Spleen (tissue), 11 donors: ENCODE measurements around the gene ESAM. TPM values are rescaled to one million over a fixed set of nuclear protein-coding genes. Genes with fewer than 3 reads are reported as not detected.
A peak's percentile ranks its signal among the peaks of the same experiment; 100 is the strongest.

Source experiments
- DNase-seq: peaks from one replicate; pipeline ENCODE4 v3.0.0-alpha.2; 2020
- H3K27ac ChIP-seq, 8 donors: fragments of 200-600 bp; sonication (generic) in 7 of 8; 1 replicate in 4 of 8; 2 replicates in 4 of 8; pipeline versions ENCODE4 v1.5.0 to v1.8.0; 2016 to 2021; ENCODE audit warnings: inconsistent platforms in 4 of 8, mild to moderate bottlenecking in 4 of 8, moderate library complexity in 1 of 8
- H3K27me3 ChIP-seq, 7 donors: fragments of 200-600 bp; sonication (generic) in 6 of 7; replicated peaks in 1 of 7; 1 replicate in 4 of 7; 2 replicates in 3 of 7; pipeline versions ENCODE4 v1.5.0 to v1.8.0; 2016 to 2021; ENCODE audit warnings: inconsistent platforms in 3 of 7, mild to moderate bottlenecking in 1 of 7
- H3K36me3 ChIP-seq, 6 donors: fragments of 200-600 bp; sonication (generic) in 5 of 6; 1 replicate in 4 of 6; 2 replicates in 2 of 6; pipeline versions ENCODE4 v1.5.0 to v1.8.0; 2016 to 2021; ENCODE audit warnings: inconsistent platforms in 2 of 6
- H3K4me1 ChIP-seq, 6 donors: fragments of 200-600 bp; sonication (generic) in 5 of 6; 1 replicate in 3 of 6; 2 replicates in 3 of 6; pipeline versions ENCODE4 v1.5.0 to v1.8.0; 2016 to 2021; ENCODE audit warnings: inconsistent platforms in 3 of 6
- H3K4me3 ChIP-seq, 8 donors: fragments of 200-600 bp; sonication (generic) in 7 of 8; 1 replicate in 4 of 8; 2 replicates in 4 of 8; pipeline versions ENCODE4 v1.5.0 to v1.8.0; 2016 to 2021; ENCODE audit warnings: inconsistent platforms in 4 of 8, mild to moderate bottlenecking in 4 of 8, moderate library complexity in 2 of 8
- H3K9me3 ChIP-seq, 8 donors: fragments of 200-600 bp; sonication (generic) in 7 of 8; 1 replicate in 4 of 8; 2 replicates in 4 of 8; pipeline versions ENCODE4 v1.5.0 to v1.8.0; 2016 to 2021; ENCODE audit warnings: inconsistent platforms in 4 of 8
- POLR2A ChIP-seq, 3 donors: fragments of 450-650 bp; IDR thresholded peaks; one replicate each; pipeline ENCODE4 v1.5.1; 2017; ENCODE audit warnings: antibody characterized with exemption in 3 of 3, mild to moderate bottlenecking in 1 of 3
- POLR2AphosphoS5 ChIP-seq, 3 donors: sonication (generic); formaldehyde crosslinking; IDR thresholded peaks; one replicate each; pipeline ENCODE4 v1.5.1; 2017; ENCODE audit warnings: antibody characterized with exemption in 3 of 3
- WGBS, 5 donors: extraction: QIAGEN DNeasy Blood & Tissue Kit in 3 of 5; methylation state at CpG; one replicate each; pipeline versions ENCODE4 v1.1.5 to v1.1.7; 2013 to 2018; 5-methylcytosine and 5-hydroxymethylcytosine counted together
- intact Hi-C: fragments of 100-400 bp; cut with DNase I; formaldehyde crosslinking; loops from one replicate; pipeline ENCODE4 v1.15.0; 2023; ENCODE audit warnings: low total_unique reads
- polyA plus RNA-seq, 3 donors: library from polyadenylated mRNA; stranded (reverse); fragments of 200-250 nt; gene quantifications; one replicate each; pipeline ENCODE4 v1.2.1, GENCODE V29; 2013
- total RNA-seq, 7 donors: library from RNA; depleted of rRNA in 3 of 7; stranded (reverse); fragments of >200 nt in 3 of 7; fragmentation: NEBNext Ultra II Directional in 4 of 7; extraction: Animal tissue kit (Norgen Biotek cat#: 25700) in 4 of 7; gene quantifications; one replicate each; pipeline versions ENCODE4 v1.1.0 to v1.2.1, GENCODE V29; 2016 to 2021
- TF ChIP-seq, protein P1 (sequence below), 11 experiments: fragments of 200-600 bp in 7 of 11; fragments of 450-650 bp in 4 of 11; sonication (generic) in 4 of 11; IDR thresholded peaks in 8 of 11; conservative IDR thresholded peaks in 3 of 11; 1 replicate in 7 of 11; 2 replicates in 4 of 11; pipeline versions ENCODE4 v1.4.0 to v1.8.0; 2016 to 2021; ENCODE audit warnings: antibody characterized with exemption in 11 of 11, inconsistent platforms in 4 of 11, mild to moderate bottlenecking in 1 of 11
- donor health status: healthy with polysubstance abuse.
- donor health status: DM: no; HTN: no; CAD: no; lungs with moderate emphysema.
- donor health status: DM: no; HTN: no; CAD: no.
- donor health status: Bipolar disorder and iron deficiency.
- donor health status: healthy.
- donor health status: DM: no; HTN: no; CAD: no.
- donor health status: DM: yes; HTN: yes; CAD: no.

Gene ESAM
- total and polyA plus RNA-seq, 10 donors = 14.3 to 49.2 (median 28.8) TPM

DNA sequence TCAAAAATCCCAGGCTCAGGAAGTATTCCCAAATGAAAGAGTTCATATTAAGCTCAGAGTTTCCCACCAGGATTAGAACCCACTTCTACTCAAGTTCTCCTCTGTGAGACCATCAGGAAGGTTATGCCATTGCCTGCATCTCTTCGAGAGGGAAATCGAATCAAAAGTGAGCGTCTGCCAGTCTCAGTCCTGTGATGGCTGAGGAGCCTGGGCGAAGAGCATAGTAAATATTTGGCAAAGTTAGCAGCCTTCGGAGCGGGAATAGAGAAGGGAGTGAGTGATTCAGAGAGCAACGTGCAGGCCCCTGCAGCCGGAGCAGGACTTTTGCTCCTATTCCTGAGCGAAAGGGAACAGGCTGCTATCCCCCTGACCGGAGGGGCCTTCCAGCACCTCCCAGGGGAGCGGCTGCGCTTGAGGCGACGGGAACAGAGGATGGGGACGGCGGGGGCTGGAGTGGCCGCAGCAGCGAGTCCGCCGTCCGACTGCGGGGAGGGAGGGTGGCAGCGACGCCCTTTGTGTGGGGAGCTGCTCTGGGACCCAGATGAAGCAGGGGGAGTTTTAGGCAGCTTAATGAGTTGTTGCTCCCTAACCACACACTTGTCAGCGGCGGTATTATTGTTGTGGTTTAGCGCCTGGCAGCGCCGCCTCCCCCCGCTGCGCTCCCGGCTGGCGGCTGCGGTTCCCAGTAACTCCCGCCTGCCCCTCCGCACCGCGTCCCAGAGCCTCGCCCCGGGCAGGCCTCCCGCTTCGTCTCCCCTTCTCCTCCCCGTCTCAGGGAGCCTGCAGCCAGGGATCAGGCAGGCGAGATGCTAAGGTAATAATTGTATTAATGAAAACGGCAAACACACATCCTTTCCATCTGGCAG, 44.1 kb downstream of the ESAM start:
- peak overlapping the region in 3 of 8 donors; percentile 11 to 36 (median 11) for H3K27ac ChIP-seq
- no peaks in the 10 kb centered on the region for H3K9me3 ChIP-seq
- TF ChIP-seq, protein P1, sequence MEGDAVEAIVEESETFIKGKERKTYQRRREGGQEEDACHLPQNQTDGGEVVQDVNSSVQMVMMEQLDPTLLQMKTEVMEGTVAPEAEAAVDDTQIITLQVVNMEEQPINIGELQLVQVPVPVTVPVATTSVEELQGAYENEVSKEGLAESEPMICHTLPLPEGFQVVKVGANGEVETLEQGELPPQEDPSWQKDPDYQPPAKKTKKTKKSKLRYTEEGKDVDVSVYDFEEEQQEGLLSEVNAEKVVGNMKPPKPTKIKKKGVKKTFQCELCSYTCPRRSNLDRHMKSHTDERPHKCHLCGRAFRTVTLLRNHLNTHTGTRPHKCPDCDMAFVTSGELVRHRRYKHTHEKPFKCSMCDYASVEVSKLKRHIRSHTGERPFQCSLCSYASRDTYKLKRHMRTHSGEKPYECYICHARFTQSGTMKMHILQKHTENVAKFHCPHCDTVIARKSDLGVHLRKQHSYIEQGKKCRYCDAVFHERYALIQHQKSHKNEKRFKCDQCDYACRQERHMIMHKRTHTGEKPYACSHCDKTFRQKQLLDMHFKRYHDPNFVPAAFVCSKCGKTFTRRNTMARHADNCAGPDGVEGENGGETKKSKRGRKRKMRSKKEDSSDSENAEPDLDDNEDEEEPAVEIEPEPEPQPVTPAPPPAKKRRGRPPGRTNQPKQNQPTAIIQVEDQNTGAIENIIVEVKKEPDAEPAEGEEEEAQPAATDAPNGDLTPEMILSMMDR (IDR thresholded peaks at IDR 0.05 in 8 of 11, conservative IDR thresholded peaks at IDR 0.05 in 3 of 11) = no peak
- TF ChIP-seq POLR2AphosphoS5 (IDR thresholded peaks at IDR 0.05) (peak in 1 of 3 donors; percentile 9), POLR2A (IDR thresholded peaks at IDR 0.05) (no peak)
- peak; percentile 74 for DNase-seq
- H3K36me3 ChIP-seq = no peaks in the 10 kb centered on the region
- intact Hi-C loops = no loop called here
- H3K27me3 ChIP-seq = peaks cover 0 to 51% (median 15%) of the 10 kb centered on the region in 7 donors
- WGBS, 5 donors = 1 to 2% (median 1%) methylated on average over 29 to 45 of the region's 45 CpGs
- H3K4me1 ChIP-seq = peaks cover 0 to 21% (median 15%) of the 10 kb centered on the region in 6 donors
- H3K4me3 ChIP-seq = peak overlapping the region; percentile 1 to 61 (median 28)

DNA sequence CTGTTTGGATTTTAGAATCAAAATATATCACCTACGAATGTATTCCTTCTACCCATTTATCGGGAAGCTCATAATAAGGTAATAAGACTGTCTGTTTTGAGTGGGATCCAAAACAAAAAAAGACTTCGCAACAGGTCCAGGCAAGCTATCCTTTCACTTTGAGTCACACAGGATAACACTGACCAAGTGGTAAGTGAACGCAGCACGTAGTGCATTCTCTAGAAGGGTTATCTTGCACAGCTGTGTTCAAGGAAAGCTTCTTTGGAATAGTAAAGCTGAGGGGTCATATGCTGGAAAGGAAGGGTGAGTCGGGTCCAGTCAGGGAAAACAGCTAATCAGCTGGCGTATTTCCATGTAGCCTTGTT, 44.7 kb downstream of the ESAM start:
- 35 to 61% (median 53%) methylated on average over 7 of the region's 7 CpGs for whole genome bisulfite sequencing, 5 donors
- no peaks in the 10 kb centered on the region for H3K9me3 ChIP-seq
- intact Hi-C loops = no loop called here
- peak overlapping the region in 3 of 8 donors; percentile 11 to 36 (median 11) for H3K27ac ChIP-seq
- TF ChIP-seq, protein P1 (IDR thresholded peaks at IDR 0.05 in 8 of 11, conservative IDR thresholded peaks at IDR 0.05 in 3 of 11) = no peak
- no peak for TF ChIP-seq POLR2A (IDR thresholded peaks at IDR 0.05)
- no peak for TF ChIP-seq POLR2AphosphoS5 (IDR thresholded peaks at IDR 0.05)
- no peak for DNase-seq
- no peaks in the 10 kb centered on the region for H3K36me3 ChIP-seq
- H3K4me1 ChIP-seq = peaks cover 0 to 21% (median 15%) of the 10 kb centered on the region in 6 donors
- peak overlapping the region in 5 of 8 donors; percentile 24 to 61 (median 36) for H3K4me3 ChIP-seq
- H3K27me3 ChIP-seq = peaks cover 0 to 50% (median 15%) of the 10 kb centered on the region in 7 donors

DNA sequence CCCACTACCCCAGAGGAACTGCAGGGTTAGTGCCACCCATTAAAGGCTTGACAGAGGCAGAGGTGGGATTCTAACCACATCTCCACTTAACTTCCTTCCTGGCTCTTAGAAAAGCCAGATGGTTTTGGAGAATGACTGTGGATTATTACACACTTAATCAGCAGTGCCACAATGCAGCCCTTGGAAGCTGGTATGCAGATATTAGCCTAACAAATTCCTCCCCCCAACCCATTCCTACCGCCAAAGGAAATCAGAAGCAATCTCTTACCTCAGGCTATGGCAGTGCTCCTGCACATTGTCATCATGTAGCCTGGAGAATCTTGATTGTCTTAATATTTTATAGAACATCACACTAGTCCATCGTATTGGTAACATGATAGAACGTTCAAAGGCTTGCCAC, 45.5 kb downstream of the ESAM start:
- TF ChIP-seq, protein P1 (IDR thresholded peaks at IDR 0.05 in 8 of 11, conservative IDR thresholded peaks at IDR 0.05 in 3 of 11) = no peak
- no peak for TF ChIP-seq POLR2A (IDR thresholded peaks at IDR 0.05)
- TF ChIP-seq POLR2AphosphoS5 (IDR thresholded peaks at IDR 0.05) = no peak
- H3K36me3 ChIP-seq = no peaks in the 10 kb centered on the region
- intact Hi-C loops = no loop called here
- H3K4me3 ChIP-seq = no peak overlapping the region
- 27 to 50% (median 38%) methylated on average over 3 of the region's 3 CpGs for WGBS, 5 donors
- H3K27ac ChIP-seq = no peak overlapping the region
- peaks cover 0 to 21% (median 15%) of the 10 kb centered on the region in 6 donors for H3K4me1 ChIP-seq
- peaks cover 0 to 44% (median 15%) of the 10 kb centered on the region in 7 donors for H3K27me3 ChIP-seq
- no peak for DNase-seq
- H3K9me3 ChIP-seq = no peaks in the 10 kb centered on the region

DNA sequence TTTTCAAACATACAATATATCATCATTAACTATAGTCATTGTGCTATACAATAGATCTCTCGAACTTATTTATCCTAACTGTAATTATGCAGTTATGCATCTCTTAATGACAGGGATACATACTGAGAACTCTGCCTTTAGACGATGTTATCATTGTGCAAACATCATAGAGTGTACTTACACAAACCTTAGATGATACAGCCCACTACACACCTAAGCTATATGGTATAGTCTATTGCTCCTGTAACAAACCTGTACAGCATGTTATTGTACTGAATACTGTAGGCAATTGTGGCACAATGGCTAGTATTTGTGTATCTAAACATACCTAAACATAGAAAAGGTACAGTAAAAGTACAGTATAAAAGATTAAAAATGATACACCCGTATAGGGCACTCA, 49.7 kb downstream of the ESAM start:
- DNase-seq = no peak
- Histone ChIP-seq H3K27ac (no peak overlapping the region), H3K4me1 (peaks cover 0 to 7% (median 2%) of the 10 kb centered on the region in 6 donors), H3K36me3 (no peaks in the 10 kb centered on the region), H3K9me3 (peaks cover 0 to 17% (median 13%) of the 10 kb centered on the region in 8 donors), H3K27me3 (peaks cover 0 to 22% (median under 1%) of the 10 kb centered on the region in 7 donors), H3K4me3 (no peak overlapping the region)
- intact Hi-C loops = no loop called here
- TF ChIP-seq, protein P1 (IDR thresholded peaks at IDR 0.05 in 8 of 11, conservative IDR thresholded peaks at IDR 0.05 in 3 of 11) = no peak
- TF ChIP-seq POLR2AphosphoS5 (IDR thresholded peaks at IDR 0.05) (no peak), POLR2A (IDR thresholded peaks at IDR 0.05) (no peak)
- WGBS, 5 donors = 84 to 91% (median 88%) methylated on average over 3 of the region's 3 CpGs
